Right atrium auricular region (tissue), 2 donors: Measurements from ENCODE around the gene BAIAP2. TPM values are rescaled to one million over a fixed set of nuclear protein-coding genes. Genes with fewer than 3 reads are reported as not detected.

Source experiments
- DNase-seq: peaks from one replicate; pipeline ENCODE4 v3.0.0-alpha.2; 2019; ENCODE audit warnings: low spot score
- H3K27ac ChIP-seq, 2 donors: fragments of 200-600 bp; sonication (generic); 1 replicate in 1 of 2; 2 replicates in 1 of 2; pipeline ENCODE4 v1.5.1; 2016 to 2019
- H3K27me3 ChIP-seq, 2 donors: fragments of 200-600 bp; sonication (generic); one replicate each; pipeline versions ENCODE4 v1.5.1 to v1.6.0; 2017 to 2019
- H3K36me3 ChIP-seq: fragments of 200-600 bp; sonication (generic); one replicate; pipeline ENCODE4 v1.5.1; 2016
- H3K4me1 ChIP-seq, 2 donors: fragments of 200-600 bp; sonication (generic); one replicate each; pipeline versions ENCODE4 v1.5.1 to v1.6.0; 2017 to 2019
- H3K4me3 ChIP-seq, 2 donors: fragments of 200-600 bp; sonication (generic); 1 replicate in 1 of 2; 2 replicates in 1 of 2; pipeline ENCODE4 v1.5.1; 2017 to 2019; ENCODE audit warnings: mild to moderate bottlenecking in 1 of 2, moderate library complexity in 1 of 2
- H3K9me3 ChIP-seq, 2 donors: fragments of 200-600 bp; sonication (generic); one replicate each; pipeline ENCODE4 v1.5.1; 2019
- CTCF ChIP-seq, 2 donors: fragments of 200-600 bp; sonication (generic); IDR thresholded peaks; one replicate each; pipeline ENCODE4 v1.5.1; 2019; ENCODE audit warnings: antibody characterized with exemption in 2 of 2
- microRNA counts, 2 donors: library from miRNA; unstranded; fragments of <30 nt; microRNA quantifications; one replicate each; lab custom pipeline; 2016 to 2017
- microRNA-seq, 2 donors: library from miRNA; unstranded; fragments of <30 nt; microRNA quantifications; one replicate each; pipeline ENCODE4, GENCODE V29; 2016 to 2017; ENCODE audit warnings: borderline number of aligned reads in 2 of 2, borderline replicate concordance in 1 of 2
- total RNA-seq, 2 donors: library from RNA; depleted of rRNA; stranded (reverse); fragments of >200 nt; gene quantifications; one replicate each; pipeline ENCODE4 v1.1.0, GENCODE V29; 2016

BAIAP2 gene
- total RNA-seq, 2 donors from 2014 or later, result 27.9 to 36.5 TPM

- Histone ChIP-seq H3K4me1 (peaks cover 0 to 26% of the 10 kb centered on the region in 2 donors), H3K9me3 (no peaks in the 10 kb centered on the region), H3K27ac (peak overlapping the region; percentile 26 to 66), H3K4me3 (peak overlapping the region in 1 of 2 donors; percentile 53), H3K27me3 (no peaks in the 10 kb centered on the region), H3K36me3 (no peaks in the 10 kb centered on the region)
- TF ChIP-seq CTCF (IDR thresholded peaks at IDR 0.05), result no peak
- DNase-seq, result no peak
Observed at GRCh38 chr17:81164371-81165245, 129.7 kb downstream of the BAIAP2 start.

GRCh38 chr17:81165246-81166032 lies 130.5 kb downstream of the BAIAP2 start, which contains the start of gene PVALEF:
Gene PVALEF, plus strand, starts transcription at chr17:81165507. Its CDS starts 15,720 bp downstream, at chr17:81181227.
- Histone ChIP-seq H3K9me3 (no peaks in the 10 kb centered on the region), H3K27ac (peak within 1 kb of the TSS; percentile 26 to 66), H3K36me3 (no peaks in the 10 kb centered on the region), H3K4me3 (peak within 1 kb of the TSS; percentile 45 to 53), H3K27me3 (no peaks in the 10 kb centered on the region), H3K4me1 (peaks cover 0 to 18% of the 10 kb centered on the region in 2 donors)
- TF ChIP-seq CTCF (IDR thresholded peaks at IDR 0.05), result no peak
- no peak for DNase-seq

- Histone ChIP-seq H3K9me3 (no peaks in the 10 kb centered on the region), H3K36me3 (no peaks in the 10 kb centered on the region), H3K27ac (peak within 1 kb of the TSS; percentile 26 to 66), H3K4me1 (peaks cover 0 to 14% of the 10 kb centered on the region in 2 donors), H3K4me3 (peak within 1 kb of the TSS; percentile 45 to 53), H3K27me3 (no peaks in the 10 kb centered on the region)
- DNase-seq, result no peak
- TF ChIP-seq CTCF (IDR thresholded peaks at IDR 0.05), result no peak
Observed at GRCh38 chr17:81166033-81166492, 131.1 kb downstream of the BAIAP2 start, which contains the start of gene AATK. Gene AATK, minus strand, starts transcription at chr17:81166221. Its CDS starts 229 bp downstream, at chr17:81165992.

MicroRNAs encoded within 50 kb of the gene (microRNA counts, 767-probe panel; counts per million panel counts)
- microRNA hsa-miR-1250 (lab: Ali Mortazavi, UCI) (0 to 31.0 counts per million in 2 donors), microRNA hsa-miR-338-3p (lab: Ali Mortazavi, UCI) (3,448 to 6,943 counts per million in 2 donors), microRNA hsa-miR-338-5p (lab: Ali Mortazavi, UCI) (0 to 1,279 counts per million in 2 donors), microRNA hsa-miR-657 (lab: Ali Mortazavi, UCI) (0 to 31.0 counts per million in 2 donors)

Small RNAs within 50 kb of the gene (microRNA-seq; reads per million reads assigned to microRNA genes)
- 1.4 reads per million in 2 donors for gene MIR1250
- gene MIR3065, result 0 reads per million in 2 donors
- 0 reads per million in 2 donors for gene MIR338
- 0 reads per million in 2 donors for gene MIR657

Other genes with a start within 250 kb of the BAIAP2 start
- 10 to 100 TPM; 12.9 to 17.5 TPM for gene CHMP6, start 43.3 kb upstream of the BAIAP2 start, total RNA-seq
- not detected for gene PVALEF, start 130.4 kb downstream of the BAIAP2 start, total RNA-seq
- 1 to 10 TPM; 5.4 to 6.5 TPM for gene AATK, start 131.1 kb downstream of the BAIAP2 start, total RNA-seq
- 1 to 10 TPM; 5.5 to 6.2 TPM for gene CEP131, start 187.8 kb downstream of the BAIAP2 start, total RNA-seq
- 10 to 100 TPM; 12.3 to 14.3 TPM for gene TEPSIN, start 203.9 kb downstream of the BAIAP2 start, total RNA-seq
- 10 to 100 TPM; 53.1 to 53.5 TPM for gene NDUFAF8, start 204.2 kb downstream of the BAIAP2 start, total RNA-seq